PC-9 (cell line): ENCODE data around the gene PMIS2. TPM values are rescaled to one million over a fixed set of nuclear protein-coding genes. Genes with fewer than 3 reads are reported as not detected.
A peak's percentile ranks its signal among the peaks of the same experiment; 100 is the strongest.

Source experiments
- BruUV-seq: library from RNA; stranded (reverse); fragments of 400-500 nt; replicated peaks from 2 replicates; lab custom pipeline; 2021; lab: Mats Ljungman, UMichigan
- CTCF ChIA-PET: fragments of 300-600 bp; sonication (Branson Sonifier 250); formaldehyde crosslinking; loops from one replicate; lab custom pipeline; 2022; ENCODE audit warnings: antibody characterized with exemption; lab: Charles Lee
- POLR2A ChIA-PET: fragments of 300-600 bp; sonication (Branson Sonifier 250); formaldehyde crosslinking; loops from one replicate; lab custom pipeline; 2022; ENCODE audit warnings: antibody characterized with exemption; ENCODE audit not compliant: unreplicated experiment; lab: Charles Lee
- DNase-seq, 2 experiments: peaks; one replicate each; pipeline versions ENCODE4 v3.0.0 to v3.0.0-alpha.2; 2015 to 2022; ENCODE audit warnings: mixed read lengths in 1 of 2
- H2AFZ ChIP-seq: fragments of 200-600 bp; sonication (generic); 2 replicates; pipeline ENCODE4 v1.8.1; 2017; ENCODE audit warnings: antibody characterized with exemption
- H3F3A ChIP-seq: fragments of 200-600 bp; sonication (generic); 2 replicates; pipeline ENCODE4 v1.8.1; 2017; ENCODE audit warnings: antibody characterized with exemption, mild to moderate bottlenecking, low read depth; ENCODE audit not compliant: insufficient read depth
- H3K27ac ChIP-seq: fragments of 200-600 bp; sonication (generic); 2 replicates; pipeline ENCODE4 v1.6.1; 2016; ENCODE audit warnings: mixed run types
- H3K27me3 ChIP-seq: fragments of 200-600 bp; sonication (generic); 2 replicates; pipeline ENCODE4 v1.6.1; 2016; ENCODE audit warnings: low read depth, mixed run types; ENCODE audit not compliant: insufficient read depth
- H3K36me3 ChIP-seq: fragments of 200-600 bp; sonication (generic); 2 replicates; pipeline ENCODE4 v1.6.1; 2016; ENCODE audit warnings: low read depth, mixed run types
- H3K4me1 ChIP-seq: fragments of 200-600 bp; sonication (generic); replicated peaks from 2 replicates; pipeline ENCODE4 v1.6.1; 2016; ENCODE audit warnings: mixed run types; ENCODE audit not compliant: insufficient read depth
- H3K4me2 ChIP-seq: fragments of 200-600 bp; sonication (generic); 2 replicates; pipeline ENCODE4 v1.6.1; 2017; ENCODE audit warnings: mixed run types
- H3K4me3 ChIP-seq: fragments of 200-600 bp; sonication (generic); 2 replicates; pipeline ENCODE4 v1.6.1; 2016; ENCODE audit warnings: mixed run types
- H3K79me2 ChIP-seq: fragments of 200-600 bp; sonication (generic); 2 replicates; pipeline ENCODE4 v1.6.1; 2017; ENCODE audit warnings: low read depth, mixed run types
- H3K9me2 ChIP-seq: fragments of 200-600 bp; sonication (generic); 2 replicates; pipeline ENCODE4 v1.8.1; 2017; ENCODE audit warnings: mild to moderate bottlenecking; ENCODE audit not compliant: insufficient read depth
- H3K9me3 ChIP-seq: fragments of 200-600 bp; sonication (generic); 2 replicates; pipeline ENCODE4 v1.8.1; 2016; ENCODE audit warnings: low read depth; ENCODE audit not compliant: insufficient read depth
- H4K20me1 ChIP-seq: fragments of 200-600 bp; sonication (generic); 2 replicates; pipeline ENCODE4 v1.8.1; 2017; ENCODE audit not compliant: insufficient read depth
- EZH2 ChIP-seq: fragments of 200-600 bp; sonication (generic); IDR thresholded peaks from 2 replicates; pipeline ENCODE4 v1.8.0; 2017; ENCODE audit warnings: antibody characterized with exemption, low read depth
- intact Hi-C: fragments of 100-400 bp; cut with micrococcal nuclease; formaldehyde crosslinking; loops from one replicate; pipeline ENCODE4 v1.10.0; 2022; ENCODE audit not compliant: unreplicated experiment
- total RNA-seq: library from RNA; stranded (reverse); gene quantifications from 2 replicates; pipeline ENCODE4 v1.2.3, GENCODE V29; 2021
- TF ChIP-seq, protein P1 (sequence below): fragments of 200-600 bp; sonication (generic); conservative IDR thresholded peaks from 2 replicates; pipeline ENCODE4 v1.6.1; 2017; ENCODE audit warnings: mixed run types, antibody characterized with exemption, mild to moderate bottlenecking, moderate library complexity

The PMIS2 gene
- total RNA-seq, 1 experiment from 2014 or later, result not detected

DNA sequence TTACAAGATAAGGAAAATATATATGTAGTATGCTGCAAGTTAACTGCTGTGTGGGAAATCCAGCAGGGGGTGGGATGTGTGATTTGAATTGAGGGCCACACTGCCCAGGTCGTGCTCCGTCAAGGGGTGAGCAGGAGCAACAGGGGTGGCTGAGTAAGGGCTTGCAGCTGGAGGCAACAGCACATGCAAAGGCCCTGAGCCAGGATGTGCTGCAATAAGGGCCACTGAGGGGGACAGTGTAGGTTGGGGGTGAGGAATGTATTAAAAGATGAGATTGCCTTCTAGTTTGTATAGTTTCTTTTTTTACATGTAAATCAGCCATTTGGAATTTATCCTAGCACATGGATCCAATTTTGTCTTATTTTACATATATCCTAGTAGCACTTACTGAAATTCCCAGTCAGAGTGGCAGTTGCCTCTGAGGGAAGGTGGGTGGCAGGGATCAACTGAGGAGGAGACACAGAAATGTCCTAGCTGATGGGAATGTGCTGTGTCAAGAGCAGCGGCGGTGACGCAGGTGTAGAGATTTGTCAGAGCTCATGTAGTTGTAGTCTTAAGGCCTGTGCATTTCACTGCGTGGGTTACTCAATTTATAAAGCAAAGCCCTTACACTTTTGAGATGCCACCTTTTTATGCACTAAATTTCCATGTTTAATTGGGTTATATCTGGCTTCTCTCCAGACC lies 37.5 kb downstream of the PMIS2 start:
- H3K4me2 ChIP-seq, result no peak overlapping the region
- TF ChIP-seq, protein P1, sequence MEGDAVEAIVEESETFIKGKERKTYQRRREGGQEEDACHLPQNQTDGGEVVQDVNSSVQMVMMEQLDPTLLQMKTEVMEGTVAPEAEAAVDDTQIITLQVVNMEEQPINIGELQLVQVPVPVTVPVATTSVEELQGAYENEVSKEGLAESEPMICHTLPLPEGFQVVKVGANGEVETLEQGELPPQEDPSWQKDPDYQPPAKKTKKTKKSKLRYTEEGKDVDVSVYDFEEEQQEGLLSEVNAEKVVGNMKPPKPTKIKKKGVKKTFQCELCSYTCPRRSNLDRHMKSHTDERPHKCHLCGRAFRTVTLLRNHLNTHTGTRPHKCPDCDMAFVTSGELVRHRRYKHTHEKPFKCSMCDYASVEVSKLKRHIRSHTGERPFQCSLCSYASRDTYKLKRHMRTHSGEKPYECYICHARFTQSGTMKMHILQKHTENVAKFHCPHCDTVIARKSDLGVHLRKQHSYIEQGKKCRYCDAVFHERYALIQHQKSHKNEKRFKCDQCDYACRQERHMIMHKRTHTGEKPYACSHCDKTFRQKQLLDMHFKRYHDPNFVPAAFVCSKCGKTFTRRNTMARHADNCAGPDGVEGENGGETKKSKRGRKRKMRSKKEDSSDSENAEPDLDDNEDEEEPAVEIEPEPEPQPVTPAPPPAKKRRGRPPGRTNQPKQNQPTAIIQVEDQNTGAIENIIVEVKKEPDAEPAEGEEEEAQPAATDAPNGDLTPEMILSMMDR, result no peak
- no peak for TF ChIP-seq EZH2
- peaks cover 10% of the 10 kb centered on the region for H3F3A ChIP-seq
- H3K27ac ChIP-seq, result no peak overlapping the region
- H3K79me2 ChIP-seq, result no peaks in the 10 kb centered on the region
- H3K4me1 ChIP-seq, result no peaks in the 10 kb centered on the region
- no TSS peak for BruUV-seq
- H3K27me3 ChIP-seq, result no peaks in the 10 kb centered on the region
- no peak overlapping the region for H3K4me3 ChIP-seq
- CTCF ChIA-PET, result interaction anchor here (0.6 kb wide), 1 partner anchor 221 kb away, joined by 7 read pairs; no protein-coding TSS in a partner anchor
- H3K36me3 ChIP-seq, result no peaks in the 10 kb centered on the region
- no peaks in the 10 kb centered on the region for H3K9me2 ChIP-seq
- intact Hi-C loops, result no loop called here
- H4K20me1 ChIP-seq, result no peaks in the 10 kb centered on the region
- no peak for DNase-seq
- no peak overlapping the region for H2AFZ ChIP-seq
- POLR2A ChIA-PET, result no interaction called here
- no peaks in the 10 kb centered on the region for H3K9me3 ChIP-seq

DNA sequence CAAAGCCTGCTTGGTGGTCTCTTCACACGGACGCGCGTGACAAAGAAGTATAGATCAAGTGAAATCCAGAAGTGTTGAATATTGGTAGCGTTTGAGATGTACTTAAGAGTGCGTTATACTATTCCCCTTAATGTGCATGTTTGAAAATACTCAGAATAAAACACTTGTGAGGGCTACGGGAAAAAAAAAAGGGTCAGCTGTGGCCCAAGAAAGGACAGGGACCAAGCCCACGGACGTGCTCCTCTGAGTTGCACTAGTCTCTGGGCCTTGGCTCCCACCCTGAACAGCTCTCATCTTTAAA lies 42.2 kb downstream of the PMIS2 start:
- TF ChIP-seq, protein P1, result no peak
- TF ChIP-seq EZH2, result no peak
- Histone ChIP-seq H3F3A (peaks cover 18% of the 10 kb centered on the region), H3K4me2 (peak overlapping the region; percentile 93), H3K4me1 (peaks cover 5% of the 10 kb centered on the region; the same call in 1 of the 2 replicates), H3K9me3 (no peaks in the 10 kb centered on the region), H3K36me3 (0 out of 2 replicates have a peak, but pooled peaks cover 4% of the 10 kb centered on the region), H4K20me1 (no peaks in the 10 kb centered on the region), H3K4me3 (peak overlapping the region; percentile 93), H3K9me2 (no peaks in the 10 kb centered on the region), H2AFZ (peak overlapping the region; percentile 84), H3K27ac (peak overlapping the region; percentile 66), H3K79me2 (peaks cover 12% of the 10 kb centered on the region), H3K27me3 (no peaks in the 10 kb centered on the region)
- intact Hi-C loops, result loop anchor here (1.0 kb wide), 2 partner anchors 16 to 118 kb away; partner anchors contain the start of gene HAUS5
- no peak for DNase-seq
- ChIA-PET POLR2A (interaction anchor here (0.6 kb wide), 1 partner anchor 191 kb away, joined by 4 read pairs; no protein-coding TSS in a partner anchor), CTCF (no interaction called here)
- TSS peak; percentile 98 for BruUV-seq

DNA sequence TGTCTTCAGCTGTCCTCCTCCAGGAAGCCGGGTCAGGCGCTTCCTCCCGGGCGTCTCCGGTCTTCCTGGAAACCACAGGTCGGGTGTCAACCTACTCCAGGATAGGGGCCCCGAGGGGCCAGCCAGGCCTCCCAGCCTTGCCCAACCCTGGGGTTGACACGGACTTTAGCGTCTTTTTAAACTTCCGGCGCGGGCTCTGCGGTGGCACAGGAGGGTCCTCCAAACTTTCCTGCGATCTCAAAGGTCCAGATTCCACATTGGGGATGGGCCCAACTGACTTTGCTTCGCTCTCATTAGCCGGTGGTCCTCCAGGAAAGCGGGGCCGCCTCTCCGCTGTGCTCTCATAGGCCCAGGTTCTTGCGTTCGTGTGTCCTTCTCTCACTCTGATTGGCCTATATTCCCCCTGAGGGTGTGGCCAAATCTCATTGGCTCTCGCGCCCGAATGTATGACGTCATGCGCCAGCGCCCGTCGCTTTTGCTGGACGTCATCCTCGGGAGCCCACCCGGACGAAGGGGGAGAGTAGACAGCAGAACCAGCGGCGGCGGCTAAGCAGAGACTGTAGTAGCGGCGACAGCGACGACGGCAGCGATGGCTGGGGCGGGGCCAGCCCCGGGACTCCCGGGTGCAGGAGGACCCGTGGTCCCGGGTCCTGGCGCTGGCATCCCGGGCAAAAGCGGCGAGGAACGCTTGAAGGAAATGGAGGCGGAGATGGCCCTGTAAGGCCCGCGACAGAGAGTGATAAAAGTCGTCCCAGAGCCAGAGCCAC lies 42.8 kb downstream of the PMIS2 start, which contains the start of gene RBM42:
RBM42 (plus strand) TSS at position 472 of the 767 bp plus-strand sequence; CDS start at position 590, 118 bp downstream.
- H4K20me1 ChIP-seq, result no peaks in the 10 kb centered on the region
- peak within 1 kb of the TSS; percentile 66 for H3K27ac ChIP-seq
- peaks cover 12% of the 10 kb centered on the region for H3K79me2 ChIP-seq
- no peaks in the 10 kb centered on the region for H3K27me3 ChIP-seq
- peak within 1 kb of the TSS; percentile 93 for H3K4me2 ChIP-seq
- intact Hi-C loops, result loop anchor here (1.0 kb wide), 2 partner anchors 16 to 118 kb away; partner anchors contain the start of gene HAUS5
- no peaks in the 10 kb centered on the region for H3K9me3 ChIP-seq
- H3F3A ChIP-seq, result peaks cover 18% of the 10 kb centered on the region
- BruUV-seq, result no TSS peak
- ChIA-PET CTCF (no interaction called here), POLR2A (interaction anchor here (0.6 kb wide), 1 partner anchor 191 kb away, joined by 4 read pairs; no protein-coding TSS in a partner anchor)
- TF ChIP-seq, protein P1, result no peak
- DNase-seq, result peak; percentile 97
- peaks cover 5% of the 10 kb centered on the region; the same call in 1 of the 2 replicates for H3K4me1 ChIP-seq
- H3K4me3 ChIP-seq, result peak within 1 kb of the TSS; percentile 93
- H2AFZ ChIP-seq, result peak within 1 kb of the TSS; percentile 98
- 0 out of 2 replicates have a peak, but pooled peaks cover 4% of the 10 kb centered on the region for H3K36me3 ChIP-seq
- no peaks in the 10 kb centered on the region for H3K9me2 ChIP-seq
